Thyroid gland (tissue), 4 donors: Measurements from ENCODE around the gene SMARCB1. TPM values are rescaled to one million over a fixed set of nuclear protein-coding genes. Genes with fewer than 3 reads are reported as not detected.

Experiments
- DNase-seq, 2 donors: peaks; one replicate each; pipeline ENCODE4 v3.0.0-alpha.2; 2019
- H3K27ac ChIP-seq, 3 donors: fragments of 200-600 bp; sonication (generic); 1 replicate in 2 of 3; 2 replicates in 1 of 3; pipeline ENCODE4 v1.5.1; 2016 to 2019; ENCODE audit warnings: mild to moderate bottlenecking in 1 of 3, moderate library complexity in 1 of 3
- H3K27me3 ChIP-seq: fragments of 200-600 bp; sonication (generic); one replicate; pipeline ENCODE4 v1.5.1; 2019
- H3K36me3 ChIP-seq, 2 donors: fragments of 200-600 bp; sonication (generic); one replicate each; pipeline ENCODE4 v1.5.1; 2016 to 2019
- H3K4me1 ChIP-seq, 2 donors: fragments of 200-600 bp; sonication (generic); one replicate each; pipeline ENCODE4 v1.5.1; 2017 to 2019
- H3K4me3 ChIP-seq, 3 donors: fragments of 200-600 bp; sonication (generic); replicated peaks in 1 of 3; 1 replicate in 2 of 3; 2 replicates in 1 of 3; pipeline ENCODE4 v1.5.1; 2016; ENCODE audit warnings: mild to moderate bottlenecking in 1 of 3
- H3K9me3 ChIP-seq: fragments of 200-600 bp; sonication (generic); one replicate; pipeline ENCODE4 v1.5.1; 2017
- POLR2A ChIP-seq, 2 donors: fragments of 450-650 bp; IDR thresholded peaks; one replicate each; pipeline ENCODE4 v1.6.1; 2017; ENCODE audit warnings: antibody characterized with exemption in 2 of 2, mild to moderate bottlenecking in 2 of 2, moderate library complexity in 1 of 2
- WGBS, 2 donors: methylation state at CpG; one replicate each; pipeline ENCODE4 v1.1.5; 2017; 5-methylcytosine and 5-hydroxymethylcytosine counted together
- intact Hi-C: fragments of 100-400 bp; cut with DNase I; formaldehyde crosslinking; loops from one replicate; pipeline ENCODE4 v1.15.1; 2023
- total RNA-seq, 4 donors: library from RNA; depleted of rRNA; stranded (reverse); fragments of >200 nt; gene quantifications; one replicate each; pipeline ENCODE4 v1.2.3, GENCODE V29; 2016
- TF ChIP-seq, protein P1 (sequence below), 6 experiments: fragments of 200-600 bp in 3 of 6; fragments of 450-650 bp in 3 of 6; sonication (generic) in 3 of 6; IDR thresholded peaks; one replicate each; pipeline ENCODE4 v1.5.1; 2016 to 2019; ENCODE audit warnings: antibody characterized with exemption in 6 of 6, mild to moderate bottlenecking in 2 of 6, inconsistent platforms in 1 of 6, moderate library complexity in 1 of 6

SMARCB1 gene
- total RNA-seq, 4 donors from 2014 or later, result 59.8 to 107 (median 75.4) TPM

DNA sequence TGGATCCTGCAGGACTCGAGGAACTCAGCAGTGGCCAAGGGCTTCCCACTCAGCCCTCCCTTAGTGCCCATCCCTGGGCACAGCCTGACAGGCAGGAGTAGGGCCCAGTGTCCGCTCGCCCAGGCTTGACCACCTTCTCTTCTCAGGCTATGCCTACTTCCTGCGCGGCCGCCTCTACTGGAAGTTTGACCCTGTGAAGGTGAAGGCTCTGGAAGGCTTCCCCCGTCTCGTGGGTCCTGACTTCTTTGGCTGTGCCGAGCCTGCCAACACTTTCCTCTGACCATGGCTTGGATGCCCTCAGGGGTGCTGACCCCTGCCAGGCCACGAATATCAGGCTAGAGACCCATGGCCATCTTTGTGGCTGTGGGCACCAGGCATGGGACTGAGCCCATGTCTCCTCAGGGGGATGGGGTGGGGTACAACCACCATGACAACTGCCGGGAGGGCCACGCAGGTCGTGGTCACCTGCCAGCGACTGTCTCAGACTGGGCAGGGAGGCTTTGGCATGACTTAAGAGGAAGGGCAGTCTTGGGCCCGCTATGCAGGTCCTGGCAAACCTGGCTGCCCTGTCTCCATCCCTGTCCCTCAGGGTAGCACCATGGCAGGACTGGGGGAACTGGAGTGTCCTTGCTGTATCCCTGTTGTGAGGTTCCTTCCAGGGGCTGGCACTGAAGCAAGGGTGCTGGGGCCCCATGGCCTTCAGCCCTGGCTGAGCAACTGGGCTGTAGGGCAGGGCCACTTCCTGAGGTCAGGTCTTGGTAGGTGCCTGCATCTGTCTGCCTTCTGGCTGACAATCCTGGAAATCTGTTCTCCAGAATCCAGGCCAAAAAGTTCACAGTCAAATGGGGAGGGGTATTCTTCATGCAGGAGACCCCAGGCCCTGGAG lies 3.3 kb upstream of the SMARCB1 start:
- TF ChIP-seq, protein P1, sequence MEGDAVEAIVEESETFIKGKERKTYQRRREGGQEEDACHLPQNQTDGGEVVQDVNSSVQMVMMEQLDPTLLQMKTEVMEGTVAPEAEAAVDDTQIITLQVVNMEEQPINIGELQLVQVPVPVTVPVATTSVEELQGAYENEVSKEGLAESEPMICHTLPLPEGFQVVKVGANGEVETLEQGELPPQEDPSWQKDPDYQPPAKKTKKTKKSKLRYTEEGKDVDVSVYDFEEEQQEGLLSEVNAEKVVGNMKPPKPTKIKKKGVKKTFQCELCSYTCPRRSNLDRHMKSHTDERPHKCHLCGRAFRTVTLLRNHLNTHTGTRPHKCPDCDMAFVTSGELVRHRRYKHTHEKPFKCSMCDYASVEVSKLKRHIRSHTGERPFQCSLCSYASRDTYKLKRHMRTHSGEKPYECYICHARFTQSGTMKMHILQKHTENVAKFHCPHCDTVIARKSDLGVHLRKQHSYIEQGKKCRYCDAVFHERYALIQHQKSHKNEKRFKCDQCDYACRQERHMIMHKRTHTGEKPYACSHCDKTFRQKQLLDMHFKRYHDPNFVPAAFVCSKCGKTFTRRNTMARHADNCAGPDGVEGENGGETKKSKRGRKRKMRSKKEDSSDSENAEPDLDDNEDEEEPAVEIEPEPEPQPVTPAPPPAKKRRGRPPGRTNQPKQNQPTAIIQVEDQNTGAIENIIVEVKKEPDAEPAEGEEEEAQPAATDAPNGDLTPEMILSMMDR (IDR thresholded peaks at IDR 0.05), result no peak
- no peak for TF ChIP-seq POLR2A (IDR thresholded peaks at IDR 0.05)
- 83 to 96% methylated on average over 9 to 12 of the region's 15 CpGs for WGBS, 2 donors
- intact Hi-C loops, result no loop called here
- Histone ChIP-seq H3K36me3 (no peaks in the 10 kb centered on the region), H3K9me3 (no peaks in the 10 kb centered on the region), H3K4me3 (no peak overlapping the region), H3K27me3 (no peaks in the 10 kb centered on the region), H3K27ac (no peak overlapping the region), H3K4me1 (peaks cover 14% of the 10 kb centered on the region in 2 donors)
- no peak for DNase-seq

DNA sequence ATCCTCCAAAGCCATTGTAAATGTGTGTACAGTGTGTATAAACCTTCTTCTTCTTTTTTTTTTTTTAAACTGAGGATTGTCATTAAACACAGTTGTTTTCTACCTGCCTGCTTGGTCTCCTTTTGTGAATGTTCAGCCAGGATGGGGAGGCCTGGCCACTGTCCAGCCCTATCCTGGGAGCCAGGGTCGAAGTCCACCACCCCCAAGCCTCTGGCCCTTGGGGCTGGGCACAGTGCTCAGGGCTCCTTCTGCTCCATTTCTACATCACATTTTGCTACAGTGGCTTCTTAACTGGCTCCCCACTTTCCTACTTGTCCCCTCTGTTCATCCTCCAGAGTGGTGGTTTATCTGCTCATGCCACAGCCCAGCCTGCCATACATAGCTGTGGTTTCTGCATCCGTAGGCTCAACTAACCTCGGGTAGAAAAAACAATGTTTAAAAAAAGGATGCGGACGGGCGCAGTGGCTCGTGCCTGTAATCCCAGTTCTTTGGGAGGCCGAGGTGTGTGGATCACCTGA lies 2.5 kb upstream of the SMARCB1 start:
- no peaks in the 10 kb centered on the region for H3K9me3 ChIP-seq
- no peak overlapping the region for H3K4me3 ChIP-seq
- TF ChIP-seq POLR2A (IDR thresholded peaks at IDR 0.05), result no peak
- TF ChIP-seq, protein P1 (IDR thresholded peaks at IDR 0.05), result no peak
- H3K27ac ChIP-seq, result no peak overlapping the region
- intact Hi-C loops, result no loop called here
- no peaks in the 10 kb centered on the region for H3K36me3 ChIP-seq
- H3K4me1 ChIP-seq, result peaks cover 18 to 21% of the 10 kb centered on the region in 2 donors
- DNase-seq, result no peak
- whole genome bisulfite sequencing, 2 donors, result 76 to 89% methylated on average over 8 of the region's 8 CpGs
- H3K27me3 ChIP-seq, result no peaks in the 10 kb centered on the region

DNA sequence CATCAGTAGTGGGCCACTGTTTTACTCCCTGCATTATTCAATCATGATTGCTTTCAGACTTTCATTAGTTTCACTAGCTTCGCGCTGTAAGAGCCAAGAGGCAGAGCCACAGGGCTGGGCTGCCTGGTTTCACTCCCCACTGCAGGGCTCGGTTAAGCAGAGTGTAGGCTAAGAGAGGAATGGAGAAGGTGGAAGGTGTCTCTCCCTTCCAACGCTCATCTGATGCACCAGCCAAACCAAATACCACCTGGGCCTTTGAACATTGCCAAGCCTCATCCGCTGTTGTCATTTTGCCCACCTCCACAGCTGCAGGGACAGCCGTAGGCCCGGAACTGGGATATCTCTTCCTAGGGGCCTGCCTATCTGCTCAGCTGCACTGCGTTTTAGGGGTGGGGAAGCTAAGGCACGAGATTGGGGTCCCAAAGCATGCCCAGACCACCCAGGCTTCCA lies 480 bp upstream of the SMARCB1 start:
- no peaks in the 10 kb centered on the region for H3K9me3 ChIP-seq
- no peaks in the 10 kb centered on the region for H3K36me3 ChIP-seq
- DNase-seq, result no peak
- TF ChIP-seq, protein P1 (IDR thresholded peaks at IDR 0.05), result no peak
- TF ChIP-seq POLR2A (IDR thresholded peaks at IDR 0.05), result no peak
- H3K4me3 ChIP-seq, result peak overlapping the region in 1 of 3 donors; percentile 94
- WGBS, 2 donors, result 50 to 70% methylated on average over 9 of the region's 9 CpGs
- peak overlapping the region; percentile 96 to 100 (median 97) for H3K27ac ChIP-seq
- H3K4me1 ChIP-seq, result peaks cover 21% of the 10 kb centered on the region in 2 donors
- intact Hi-C loops, result loop anchor here (5.0 kb wide), 1 partner anchor 56 kb away; no protein-coding TSS in a partner anchor
- H3K27me3 ChIP-seq, result no peaks in the 10 kb centered on the region

DNA sequence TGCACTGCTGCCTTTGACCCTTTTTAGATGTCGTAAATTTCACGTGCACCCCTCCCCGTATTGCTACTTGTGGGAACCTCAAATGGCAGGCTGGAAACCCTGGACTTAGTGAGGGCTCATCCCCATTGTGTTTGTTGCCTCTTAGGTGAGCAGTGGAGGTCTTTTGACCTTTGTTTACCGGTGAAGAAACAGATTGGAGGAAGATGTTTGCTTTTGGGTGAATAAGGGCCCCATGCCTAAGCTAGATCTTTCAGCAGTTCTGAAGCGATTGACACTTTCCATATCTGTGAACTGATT lies 782 bp downstream of the SMARCB1 start:
- Histone ChIP-seq H3K36me3 (peaks cover 0 to 5% of the 10 kb centered on the region in 2 donors), H3K27ac (peak overlapping the region in 2 of 3 donors; percentile 97 to 100), H3K4me1 (peaks cover 21% of the 10 kb centered on the region in 2 donors), H3K9me3 (no peaks in the 10 kb centered on the region), H3K27me3 (no peaks in the 10 kb centered on the region), H3K4me3 (peak overlapping the region; percentile 47 to 94 (median 52))
- DNase-seq, result no peak
- WGBS, 2 donors, result 2 to 4% methylated on average over 5 of the region's 5 CpGs
- intact Hi-C loops, result loop anchor here (5.0 kb wide), 1 partner anchor 55 kb away; no protein-coding TSS in a partner anchor
- TF ChIP-seq, protein P1 (IDR thresholded peaks at IDR 0.05), result no peak
- TF ChIP-seq POLR2A (IDR thresholded peaks at IDR 0.05), result no peak

DNA sequence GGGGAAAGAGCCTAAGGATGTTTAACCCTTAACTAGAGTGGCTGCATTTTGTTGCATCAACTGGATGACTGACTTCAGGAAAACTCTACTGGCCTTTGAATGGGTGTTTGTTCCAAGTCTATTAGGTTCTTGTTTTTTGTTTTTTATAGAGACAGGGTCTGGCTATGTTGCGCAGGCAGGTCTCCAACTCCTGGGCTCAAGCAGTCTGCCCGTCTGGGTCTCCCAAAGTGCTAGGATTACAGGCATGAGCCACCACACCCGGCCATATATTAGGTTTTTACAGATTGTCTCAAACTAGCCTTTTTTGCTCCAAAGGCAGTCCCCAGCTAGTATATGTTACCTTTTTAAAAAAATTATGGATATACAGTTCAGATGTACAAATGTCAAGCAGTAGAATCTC lies 1.1 kb downstream of the SMARCB1 start:
- Histone ChIP-seq H3K36me3 (peaks cover 0 to 7% of the 10 kb centered on the region in 2 donors), H3K4me1 (peaks cover 21% of the 10 kb centered on the region in 2 donors), H3K9me3 (no peaks in the 10 kb centered on the region), H3K27me3 (no peaks in the 10 kb centered on the region), H3K4me3 (peak overlapping the region; percentile 47 to 94 (median 52)), H3K27ac (no peak overlapping the region)
- DNase-seq, result no peak
- intact Hi-C loops, result loop anchor here (5.0 kb wide), 1 partner anchor 54 kb away; no protein-coding TSS in a partner anchor
- 54 to 63% methylated on average over 3 of the region's 3 CpGs for WGBS, 2 donors
- no peak for TF ChIP-seq POLR2A (IDR thresholded peaks at IDR 0.05)
- TF ChIP-seq, protein P1 (IDR thresholded peaks at IDR 0.05), result no peak
